Measurements from ENCODE around the gene ESPL1.

- TF ChIP-seq CTCF (IDR thresholded peaks at IDR 0.05) (no peak), POLR2A (IDR thresholded peaks at IDR 0.05) (no peak)
Measured at GRCh38 chr12:53253298-53253697, 14.8 kb upstream of the ESPL1 start.
